Activated naive CD4-positive, alpha-beta T cell treated with anti-CD3 and anti-CD28 coated beads, Interleukin-2, amount 10 ng/mL, durations not matched to agents 5 hours and 36 hours (primary cell): ENCODE data around the gene DUSP11. TPM values are rescaled to one million over a fixed set of nuclear protein-coding genes. Genes with fewer than 3 reads are reported as not detected.

Source experiments
- total RNA-seq, 2 experiments: library from RNA; stranded (reverse); gene quantifications; one replicate each; pipeline ENCODE4 v1.2.3, GENCODE V29; 2021

DUSP11 gene
- total RNA-seq: 10 to 100 TPM; 25.5 to 30.1 TPM

DNA sequence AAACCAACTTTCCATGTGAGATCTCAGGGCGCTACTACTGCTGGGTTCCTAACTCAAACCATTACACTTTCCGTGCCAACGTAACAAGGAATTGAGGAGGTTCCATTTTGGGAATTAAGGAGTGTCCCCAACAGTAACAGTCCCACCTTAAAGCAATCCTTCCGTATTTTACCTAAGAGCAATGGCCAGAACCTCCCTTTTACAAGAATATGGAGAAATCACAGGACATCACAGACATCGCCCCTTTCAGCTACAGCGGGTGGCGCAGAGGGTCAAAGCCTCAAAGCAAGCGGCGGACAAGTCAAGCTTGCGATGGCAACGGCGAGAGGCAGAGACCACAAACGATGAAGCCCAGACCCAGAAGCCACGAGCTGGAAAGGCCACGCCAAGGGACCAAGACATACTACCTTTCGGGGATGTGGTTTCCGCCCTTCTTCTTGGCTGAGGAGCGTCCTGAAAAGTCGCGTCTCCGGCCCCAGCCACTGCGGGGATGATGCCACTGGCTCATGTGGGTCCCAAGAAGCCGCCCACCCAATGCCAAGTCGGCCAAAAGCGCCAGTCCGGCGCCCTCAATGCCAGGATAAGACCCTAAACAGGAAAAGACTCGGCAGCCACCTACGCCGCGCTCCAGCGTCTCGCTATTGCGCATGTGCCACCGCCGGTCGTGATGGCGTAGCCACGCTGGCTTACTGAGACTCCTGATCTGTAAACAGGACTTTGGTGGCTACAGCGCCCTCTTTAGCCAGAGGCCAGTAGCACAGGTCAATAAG, at the start of gene DUSP11:
TSS of gene DUSP11 (minus strand) at position 637 of the 770 bp plus-strand sequence. CDS start at position 508, 129 bp downstream.

DNA sequence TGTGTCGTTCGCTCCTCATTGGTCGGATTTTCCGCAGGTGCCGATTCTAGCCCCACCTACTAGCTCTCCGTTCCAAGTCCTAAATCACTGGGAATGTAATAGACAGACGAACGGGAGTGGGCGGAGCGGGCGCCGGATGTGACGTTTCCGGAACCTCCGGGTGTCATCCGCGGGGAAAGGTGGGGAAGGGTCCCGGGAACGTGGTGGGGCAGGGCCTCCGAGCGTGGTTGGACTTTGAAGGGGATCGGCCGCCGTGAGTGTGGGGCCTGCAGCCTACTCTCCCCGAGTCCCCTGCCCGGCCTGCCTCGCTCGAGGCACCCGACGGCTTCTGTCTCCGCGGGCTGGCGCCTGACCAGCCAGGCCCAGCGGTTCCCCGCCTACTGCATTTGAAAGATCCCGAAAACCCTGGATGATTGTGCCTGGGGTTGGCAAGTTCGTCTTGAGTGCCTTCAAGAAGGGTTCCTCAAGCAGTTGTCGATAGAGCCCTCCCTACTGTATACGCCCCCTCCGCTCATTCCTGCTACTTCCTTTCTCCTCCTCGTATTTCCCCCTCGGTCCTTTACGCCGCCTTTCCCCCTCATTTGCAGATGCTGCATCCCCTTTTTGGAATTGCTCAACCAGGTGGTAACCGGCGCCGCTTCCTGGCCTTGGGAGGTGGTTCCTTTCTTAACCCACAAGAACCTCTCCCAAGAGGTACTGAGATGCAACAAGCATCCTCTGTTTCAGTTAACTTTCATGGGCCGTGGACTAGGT, 49.1 kb upstream of the DUSP11 start, which contains the start of gene STAMBP:
TSS of gene STAMBP (plus strand) at position 144 of the 753 bp plus-strand sequence. CDS start 1,896 bp downstream, outside the sequence.

DNA sequence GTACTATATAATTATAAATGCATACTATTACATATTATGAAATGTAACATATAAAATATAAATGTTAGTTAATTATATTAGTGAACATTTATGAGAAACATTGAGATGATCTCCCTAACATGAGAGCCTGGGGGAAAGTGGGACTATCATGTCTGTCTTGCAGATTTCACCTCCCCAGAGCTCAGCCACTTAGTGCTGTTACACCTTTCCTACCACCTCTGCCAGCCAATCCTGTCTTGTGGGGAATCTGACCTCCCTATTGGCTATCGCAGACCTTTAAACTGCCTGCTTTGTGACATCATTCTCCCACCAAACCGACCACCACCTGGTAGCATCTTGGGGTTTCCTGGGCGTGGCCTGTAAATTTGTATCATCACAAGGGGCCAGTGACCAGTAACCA, 4.0 kb upstream of the DUSP11 start, which contains the start of gene C2orf78:
TSS of gene C2orf78 (plus strand) at position 301 of the 400 bp plus-strand sequence. CDS start 127 bp downstream, outside the sequence.

DNA sequence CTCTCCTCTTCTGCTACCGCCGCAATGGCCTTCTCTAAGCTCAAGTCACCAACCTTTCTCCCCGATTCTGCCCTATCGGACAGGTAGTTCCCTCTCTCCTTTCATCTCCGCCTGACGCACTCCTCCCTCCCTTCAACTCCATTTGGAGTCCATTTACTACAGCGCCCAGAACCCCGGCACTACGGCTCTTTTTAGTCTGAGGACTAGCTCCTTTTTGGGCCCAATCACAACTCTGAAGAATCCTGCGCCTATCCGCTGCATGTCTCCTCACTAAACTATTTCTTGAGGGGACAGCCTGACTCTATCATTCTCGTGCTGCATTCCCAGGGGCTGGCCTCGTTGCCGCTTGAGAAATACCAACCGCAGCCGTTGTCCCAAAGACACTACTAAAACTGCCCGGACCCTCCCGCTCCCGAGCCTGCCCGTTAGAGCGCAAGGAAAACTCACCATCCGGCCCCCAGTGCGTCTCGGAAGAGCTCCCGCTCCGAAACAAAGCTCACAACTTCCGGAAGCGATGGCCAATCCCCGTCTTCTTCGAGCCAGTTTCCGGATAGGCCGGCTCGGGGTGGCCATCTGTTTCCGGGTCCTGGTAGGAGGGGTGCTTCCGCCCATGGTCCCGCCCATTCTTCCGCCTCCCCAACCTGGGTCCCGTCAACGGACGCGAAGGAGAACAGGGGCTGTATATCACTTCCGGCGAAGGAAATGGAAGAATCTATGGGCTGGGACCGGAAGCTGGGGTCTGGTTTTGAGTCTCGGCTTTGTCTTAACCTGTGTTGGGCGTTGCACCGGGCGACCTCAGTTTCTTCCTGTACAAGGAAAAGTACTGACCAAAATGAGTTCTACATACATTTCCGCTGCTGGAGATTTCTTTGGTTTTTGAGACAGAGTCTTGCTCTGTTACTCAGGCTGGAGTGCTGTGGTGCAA, 42.8 kb downstream of the DUSP11 start, which contains the start of gene TPRKB:
TSS of gene TPRKB (minus strand) at position 491 of the 925 bp plus-strand sequence. CDS start 2,776 bp downstream, outside the sequence.

Other genes starting within 250 kb of the DUSP11 start
- gene NAT8, start 137.7 kb downstream of the DUSP11 start, total RNA-seq: not detected
- gene TPRKB, start 42.8 kb downstream of the DUSP11 start, total RNA-seq: 10 to 100 TPM; 28.0 to 31.2 TPM
- gene C2orf78, start 4.1 kb upstream of the DUSP11 start, total RNA-seq: not detected
- gene STAMBP, start 48.9 kb upstream of the DUSP11 start, total RNA-seq: 10 to 100 TPM; 37.4 to 39.9 TPM
- gene ACTG2, start 112.9 kb upstream of the DUSP11 start, total RNA-seq: not detected
- gene DGUOK, start 146.8 kb upstream of the DUSP11 start, total RNA-seq: 10 to 100 TPM; 65.6 to 70.2 TPM
- 10 to 100 TPM; 17.0 to 17.2 TPM for gene TET3, start 204.8 kb upstream of the DUSP11 start, total RNA-seq